T-helper 2 cell treated with Interferon-gamma antibody and Interleukin-4, amounts not matched to agents 100 ng/mL and 5 ng/mL, for 36 hours (primary cell): ENCODE results near the gene GNA14. TPM values are rescaled to one million over a fixed set of nuclear protein-coding genes. Genes with fewer than 3 reads are reported as not detected.
"Not testable (repeated sequence)": the region's sequence is repeated elsewhere in the genome, so short reads cannot be mapped to it uniquely, and the experiment has no call there.

Experiments
- intact Hi-C: fragments of 100-400 bp; cut with micrococcal nuclease; formaldehyde crosslinking; loops from one replicate; pipeline ENCODE4 v1.15.1; 2023
- total RNA-seq: library from RNA; stranded (reverse); gene quantifications from 2 replicates; pipeline ENCODE4 v1.2.3, GENCODE V29; 2022

Gene GNA14
- total RNA-seq, 1 donor from 2014 or later = not detected

- intact Hi-C loops = loop anchor here (5.0 kb wide), 1 partner anchor 577 kb away; the partner anchor contains the start of gene GNAQ
Measured at GRCh38 chr9:77455312-77455927, 192.7 kb downstream of the GNA14 start.

DNA sequence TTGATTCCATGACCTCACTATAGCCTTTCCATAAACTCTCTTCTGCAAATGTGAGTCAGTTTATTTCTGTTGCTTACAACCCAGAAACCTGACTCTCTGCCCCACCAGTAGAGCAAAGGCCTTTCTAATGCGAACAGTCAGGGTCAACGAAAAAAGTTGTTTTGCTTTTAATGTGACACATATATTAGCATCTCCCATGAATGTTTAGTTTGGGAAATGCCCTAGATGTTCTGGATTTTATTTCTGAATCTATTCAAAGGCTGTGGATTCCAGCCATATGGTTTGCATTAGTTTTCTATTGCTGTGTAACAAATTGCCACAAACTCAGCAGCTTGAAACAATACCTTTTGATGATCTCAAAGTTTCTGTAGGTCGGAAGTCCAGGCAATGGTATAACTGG is 193.5 kb downstream of the GNA14 start:
- intact Hi-C loops = loop anchor here (5.0 kb wide), 1 partner anchor 578 kb away; the partner anchor contains the start of gene GNAQ

GRCh38 chr9:77453825-77454647 is 194.1 kb downstream of the GNA14 start:
- intact Hi-C loops = no loop called here

- intact Hi-C loops = no loop called here
Measured at GRCh38 chr9:77451507-77451906, 196.6 kb downstream of the GNA14 start.

GRCh38 chr9:77450085-77450475 is 198.0 kb downstream of the GNA14 start:
- intact Hi-C loops = no loop called here

GRCh38 chr9:77449240-77450084 is 198.7 kb downstream of the GNA14 start:
- intact Hi-C loops = no loop called here

DNA sequence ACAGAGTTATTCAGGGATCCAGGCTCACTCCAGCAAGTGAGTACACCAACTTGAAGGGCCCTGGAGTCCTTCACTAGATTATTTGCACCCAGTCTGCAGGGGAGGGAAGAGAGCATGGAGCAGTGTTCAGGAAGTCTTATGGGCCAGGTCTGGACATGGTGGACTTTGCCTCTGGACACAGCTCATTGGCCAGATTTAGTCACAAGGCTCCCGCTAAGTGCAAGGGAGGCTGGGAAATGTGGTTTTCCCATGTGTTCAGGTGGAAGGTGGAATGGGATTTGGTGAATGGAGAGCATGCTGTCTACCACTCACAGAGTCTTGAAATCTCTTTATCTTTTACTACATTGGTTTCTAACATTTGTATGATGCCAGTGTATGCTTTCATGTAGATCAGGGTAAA is 200.5 kb downstream of the GNA14 start:
- intact Hi-C loops = no loop called here

DNA sequence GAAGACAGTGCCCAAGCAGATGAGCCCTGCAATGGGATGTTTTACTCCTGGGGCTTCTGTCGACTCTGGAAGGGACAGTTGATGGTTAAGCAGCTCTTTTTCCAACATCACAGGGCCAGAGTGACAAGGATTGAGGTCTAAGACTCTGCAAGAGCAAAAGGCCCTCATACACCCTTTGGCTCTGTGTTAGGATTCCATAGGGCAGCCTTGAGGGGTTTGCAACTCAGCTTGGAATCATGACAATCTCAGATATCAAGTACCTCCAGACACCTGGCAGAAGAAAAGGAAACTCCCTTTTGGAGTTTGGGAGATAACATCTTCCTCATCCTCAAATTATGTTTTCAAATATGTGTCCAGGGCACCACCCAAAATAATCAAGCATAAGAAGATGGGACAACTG is 205.7 kb downstream of the GNA14 start:
- intact Hi-C loops = no loop called here

- intact Hi-C loops = not testable (repeated sequence)
Measured at GRCh38 chr9:77441124-77441523, 207.0 kb downstream of the GNA14 start.

DNA sequence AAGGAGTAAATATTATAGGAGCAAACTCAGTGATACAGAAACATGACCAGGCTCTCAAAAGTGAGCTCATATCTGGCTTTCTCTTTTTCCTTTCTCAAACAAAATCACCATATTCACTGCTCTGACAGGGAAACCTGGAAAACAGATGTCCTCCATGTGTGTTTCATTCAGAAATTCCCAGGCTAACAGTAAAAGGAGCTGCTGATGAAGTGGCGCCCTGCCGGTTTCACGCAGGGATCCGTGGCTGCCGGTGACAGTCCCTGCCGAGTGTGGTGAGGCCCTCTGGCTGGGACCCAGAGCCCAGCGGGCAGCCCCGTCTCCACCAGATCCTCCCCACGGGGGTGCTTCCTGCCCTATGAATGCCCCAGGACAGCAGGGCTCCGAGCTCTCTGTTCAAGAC is 208.1 kb downstream of the GNA14 start:
- intact Hi-C loops = no loop called here

- intact Hi-C loops = no loop called here
Measured at GRCh38 chr9:77438653-77439052, 209.5 kb downstream of the GNA14 start.

DNA sequence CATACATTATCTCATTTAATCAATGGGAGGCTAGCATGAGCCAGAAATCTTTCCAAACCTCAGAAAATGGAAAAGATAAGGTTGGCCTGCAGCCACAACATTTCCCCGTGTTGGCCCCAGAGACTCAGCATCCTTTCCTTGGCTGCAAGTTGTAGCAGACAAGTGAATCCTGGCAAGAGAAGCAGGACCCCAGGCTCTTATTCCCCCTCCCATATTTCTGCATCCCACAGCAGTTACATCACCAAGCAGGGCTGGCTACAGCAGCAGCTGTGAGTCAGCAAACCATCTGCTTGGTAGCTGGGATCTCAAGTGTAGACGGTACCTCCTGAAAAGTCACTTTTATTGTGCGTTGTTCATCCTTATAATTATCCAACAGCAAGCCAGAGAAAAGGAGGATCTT is 212.4 kb downstream of the GNA14 start:
- intact Hi-C loops = no loop called here

GRCh38 chr9:77435277-77435676 is 212.8 kb downstream of the GNA14 start:
- intact Hi-C loops = no loop called here

DNA sequence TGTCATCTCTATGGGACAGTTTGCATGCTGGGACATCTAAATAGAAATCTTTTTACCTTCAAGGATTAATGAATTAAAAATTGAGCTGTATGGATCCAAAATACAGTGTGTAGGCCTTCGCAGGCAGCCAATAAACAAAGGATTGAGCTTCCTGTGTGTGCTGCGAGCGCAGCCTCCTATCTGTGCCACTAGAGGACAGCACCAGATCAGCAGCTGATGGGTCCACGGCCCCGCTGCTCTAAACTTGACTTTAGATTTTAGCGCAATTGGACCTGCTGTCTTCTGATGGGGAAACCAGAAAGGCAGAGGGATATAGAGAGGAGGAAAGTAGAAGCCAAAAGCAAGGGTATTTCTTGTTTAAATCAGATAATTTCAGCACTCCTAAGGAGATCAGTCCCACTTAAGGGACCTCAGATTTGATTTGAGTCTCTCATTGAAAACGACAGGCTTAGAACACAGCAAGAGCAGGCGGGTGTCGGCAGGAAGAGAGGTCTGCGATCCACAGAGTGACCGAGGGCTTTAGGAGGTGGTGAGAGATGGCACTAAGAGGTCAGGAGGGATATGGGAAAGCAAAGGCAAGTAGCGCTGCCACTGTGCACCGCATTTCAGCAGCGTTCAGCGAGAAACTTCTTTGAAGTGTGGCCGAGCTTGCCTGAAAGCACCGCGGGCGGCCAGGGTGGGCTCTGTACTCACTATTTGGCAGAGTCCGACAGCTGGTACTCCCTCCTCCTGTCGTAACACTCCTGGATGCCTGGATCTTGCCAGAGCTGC is 214.3 kb downstream of the GNA14 start:
- intact Hi-C loops = loop anchor here (1.0 kb wide), 2 partner anchors 54 to 317 kb away; no protein-coding TSS in a partner anchor

- intact Hi-C loops = no loop called here
Measured at GRCh38 chr9:77432053-77432452, 216.1 kb downstream of the GNA14 start.

- intact Hi-C loops = no loop called here
Measured at GRCh38 chr9:77429928-77430327, 218.2 kb downstream of the GNA14 start.

- intact Hi-C loops = no loop called here
Measured at GRCh38 chr9:77427256-77427927, 220.7 kb downstream of the GNA14 start.

DNA sequence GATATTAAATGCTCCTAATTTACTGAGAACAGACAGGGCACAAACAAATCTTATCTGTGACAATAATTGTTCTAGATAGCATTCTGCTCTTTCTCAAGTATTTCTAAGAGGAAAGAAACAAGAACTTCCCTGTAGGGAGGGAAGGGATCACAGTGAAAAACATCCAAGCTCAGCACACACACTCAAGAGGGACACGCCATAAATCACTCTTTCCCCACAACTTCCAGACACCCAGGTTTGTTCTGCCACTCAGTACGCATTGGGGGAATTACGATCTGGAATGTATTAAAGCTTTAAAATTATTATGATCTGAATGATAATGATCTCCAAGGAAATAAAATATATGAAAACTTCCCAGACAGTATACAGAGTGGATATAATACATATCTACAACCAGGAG is 221.4 kb downstream of the GNA14 start:
- intact Hi-C loops = no loop called here

DNA sequence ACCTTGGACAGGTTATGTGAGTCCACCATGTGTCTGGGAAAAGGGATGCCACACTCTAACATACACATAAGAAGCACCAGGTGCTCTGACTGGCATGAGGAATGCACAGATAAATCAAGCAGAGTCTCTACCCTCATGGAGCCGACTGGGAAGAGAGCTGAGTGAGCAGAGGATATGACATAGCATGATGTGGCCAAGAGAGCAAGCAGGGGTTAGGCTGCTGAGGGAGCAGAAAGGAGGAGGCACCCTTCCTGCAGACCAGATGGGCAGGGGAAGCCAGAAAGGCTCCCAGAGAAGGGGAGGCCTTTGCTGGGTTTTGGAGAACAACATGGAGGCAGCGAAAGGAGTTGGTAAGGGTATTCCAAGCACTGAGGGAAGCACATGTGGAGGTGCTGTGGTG is 223.1 kb downstream of the GNA14 start:
- intact Hi-C loops = no loop called here

DNA sequence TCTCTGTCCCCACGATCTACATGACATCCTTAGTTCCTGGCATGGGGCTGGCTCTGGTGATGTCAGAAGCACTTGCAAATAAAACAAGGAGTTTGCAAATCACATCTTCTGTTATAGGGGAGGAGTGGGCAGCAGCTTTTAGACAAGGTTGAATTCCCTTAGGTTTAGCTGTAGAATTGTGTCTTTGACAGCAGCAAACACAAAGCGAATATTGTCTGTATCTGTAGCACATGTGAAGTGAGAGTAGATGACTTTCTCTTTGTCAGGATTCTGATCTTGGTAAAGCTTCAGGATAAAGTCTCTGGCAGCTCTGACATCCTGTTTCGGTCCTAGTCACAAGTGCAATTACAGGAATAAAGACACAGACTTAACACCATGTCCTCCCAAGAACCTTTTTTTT is 224.3 kb downstream of the GNA14 start:
- intact Hi-C loops = no loop called here

DNA sequence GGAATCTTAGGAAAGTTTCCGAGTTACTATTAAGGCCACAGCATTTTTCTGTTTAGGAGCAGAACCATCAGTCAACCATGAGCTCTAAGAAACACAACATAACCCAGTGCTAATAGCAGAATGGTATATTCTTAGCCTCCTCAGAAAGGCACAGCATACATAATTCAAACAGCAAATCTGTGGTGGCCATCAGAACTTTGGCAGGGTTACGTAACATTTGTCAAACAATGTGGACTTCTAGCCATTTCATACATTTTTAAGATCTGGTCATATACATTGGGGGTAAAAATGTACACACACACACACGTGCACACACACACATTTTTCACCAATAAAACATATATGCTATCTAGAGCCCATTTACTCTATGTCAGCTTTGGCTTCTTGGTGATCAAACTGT is 225.2 kb downstream of the GNA14 start:
- intact Hi-C loops = no loop called here
